GM23338 (cell line): ENCODE data around the gene GADD45B.

Source experiments
- CREB1 ChIP-seq: fragments of 250-450 bp; sonication (Bioruptor Pico); IDR thresholded peaks from 2 replicates; pipeline ENCODE4 v1.5.0; 2020; ENCODE audit warnings: low read depth, mild to moderate bottlenecking, moderate library complexity
- EZH2 ChIP-seq: fragments of 200-600 bp; sonication (generic); IDR thresholded peaks from one replicate; pipeline ENCODE4 v1.8.0; 2017; ENCODE audit warnings: antibody characterized with exemption, mild to moderate bottlenecking, low read depth; ENCODE audit not compliant: unreplicated experiment
- EZH2phosphoT487 ChIP-seq: fragments of 200-600 bp; sonication (generic); IDR thresholded peaks from one replicate; pipeline ENCODE4 v1.8.1; 2018; ENCODE audit warnings: antibody characterized with exemption; ENCODE audit not compliant: unreplicated experiment
- JUNB ChIP-seq: IDR thresholded peaks from one replicate; pipeline ENCODE4 v1.6.1; 2016; ENCODE audit warnings: antibody characterized with exemption; ENCODE audit not compliant: unreplicated experiment
- NANOG ChIP-seq: IDR thresholded peaks from 2 replicates; pipeline ENCODE4 v1.6.1; 2016; ENCODE audit warnings: antibody characterized with exemption, borderline replicate concordance
- POLR2AphosphoS5 ChIP-seq: IDR thresholded peaks from 2 replicates; pipeline ENCODE4 v1.6.1; 2016; ENCODE audit warnings: antibody characterized with exemption, low read depth
- ZNF114 ChIP-seq: fragments of 250-450 bp; sonication (Bioruptor Pico); IDR thresholded peaks from 2 replicates; pipeline ENCODE4 v1.5.0; 2020; ENCODE audit warnings: mild to moderate bottlenecking, moderate library complexity
- ZNF331 ChIP-seq: fragments of 250-450 bp; sonication (Bioruptor Pico); IDR thresholded peaks from 2 replicates; pipeline ENCODE4 v1.5.0; 2020; ENCODE audit warnings: low read depth, mild to moderate bottlenecking, moderate library complexity
- TF ChIP-seq, protein P1 (sequence below): IDR thresholded peaks from one replicate; pipeline ENCODE4 v1.6.1; 2018; ENCODE audit warnings: antibody characterized with exemption; ENCODE audit not compliant: unreplicated experiment
- TF ChIP-seq, protein P2 (sequence below), 2 experiments: fragments of 200-600 bp in 1 of 2; sonication (generic) in 1 of 2; conservative IDR thresholded peaks; 2 replicates each; pipeline versions ENCODE4 v1.5.1 to v1.6.1; 2016 to 2017; ENCODE audit warnings: antibody characterized with exemption in 2 of 2, low read depth in 2 of 2, mild to moderate bottlenecking in 2 of 2, moderate library complexity in 1 of 2

DNA sequence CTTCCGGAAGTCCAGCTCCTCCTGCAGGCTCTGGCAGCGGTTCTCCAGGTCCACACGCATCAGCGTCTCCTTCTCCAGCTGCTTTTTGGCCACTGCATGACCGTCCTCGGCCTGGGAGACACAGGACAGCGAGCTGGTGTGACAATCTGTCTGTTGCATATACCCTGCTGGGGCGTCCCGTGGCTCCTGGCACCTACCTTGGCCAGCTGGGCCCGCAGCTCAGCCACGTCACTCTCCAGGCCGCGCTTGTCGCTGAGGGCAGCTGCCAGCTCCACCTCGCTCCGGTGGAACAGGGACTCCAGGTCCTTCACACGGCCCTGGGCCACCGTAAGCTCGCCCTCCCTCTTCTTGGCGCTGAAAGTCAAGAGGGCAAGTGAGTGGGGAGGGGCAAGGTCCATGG lies 37.7 kb upstream of the GADD45B start:
- TF ChIP-seq, protein P1, sequence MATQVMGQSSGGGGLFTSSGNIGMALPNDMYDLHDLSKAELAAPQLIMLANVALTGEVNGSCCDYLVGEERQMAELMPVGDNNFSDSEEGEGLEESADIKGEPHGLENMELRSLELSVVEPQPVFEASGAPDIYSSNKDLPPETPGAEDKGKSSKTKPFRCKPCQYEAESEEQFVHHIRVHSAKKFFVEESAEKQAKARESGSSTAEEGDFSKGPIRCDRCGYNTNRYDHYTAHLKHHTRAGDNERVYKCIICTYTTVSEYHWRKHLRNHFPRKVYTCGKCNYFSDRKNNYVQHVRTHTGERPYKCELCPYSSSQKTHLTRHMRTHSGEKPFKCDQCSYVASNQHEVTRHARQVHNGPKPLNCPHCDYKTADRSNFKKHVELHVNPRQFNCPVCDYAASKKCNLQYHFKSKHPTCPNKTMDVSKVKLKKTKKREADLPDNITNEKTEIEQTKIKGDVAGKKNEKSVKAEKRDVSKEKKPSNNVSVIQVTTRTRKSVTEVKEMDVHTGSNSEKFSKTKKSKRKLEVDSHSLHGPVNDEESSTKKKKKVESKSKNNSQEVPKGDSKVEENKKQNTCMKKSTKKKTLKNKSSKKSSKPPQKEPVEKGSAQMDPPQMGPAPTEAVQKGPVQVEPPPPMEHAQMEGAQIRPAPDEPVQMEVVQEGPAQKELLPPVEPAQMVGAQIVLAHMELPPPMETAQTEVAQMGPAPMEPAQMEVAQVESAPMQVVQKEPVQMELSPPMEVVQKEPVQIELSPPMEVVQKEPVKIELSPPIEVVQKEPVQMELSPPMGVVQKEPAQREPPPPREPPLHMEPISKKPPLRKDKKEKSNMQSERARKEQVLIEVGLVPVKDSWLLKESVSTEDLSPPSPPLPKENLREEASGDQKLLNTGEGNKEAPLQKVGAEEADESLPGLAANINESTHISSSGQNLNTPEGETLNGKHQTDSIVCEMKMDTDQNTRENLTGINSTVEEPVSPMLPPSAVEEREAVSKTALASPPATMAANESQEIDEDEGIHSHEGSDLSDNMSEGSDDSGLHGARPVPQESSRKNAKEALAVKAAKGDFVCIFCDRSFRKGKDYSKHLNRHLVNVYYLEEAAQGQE = no peak
- TF ChIP-seq, protein P2, sequence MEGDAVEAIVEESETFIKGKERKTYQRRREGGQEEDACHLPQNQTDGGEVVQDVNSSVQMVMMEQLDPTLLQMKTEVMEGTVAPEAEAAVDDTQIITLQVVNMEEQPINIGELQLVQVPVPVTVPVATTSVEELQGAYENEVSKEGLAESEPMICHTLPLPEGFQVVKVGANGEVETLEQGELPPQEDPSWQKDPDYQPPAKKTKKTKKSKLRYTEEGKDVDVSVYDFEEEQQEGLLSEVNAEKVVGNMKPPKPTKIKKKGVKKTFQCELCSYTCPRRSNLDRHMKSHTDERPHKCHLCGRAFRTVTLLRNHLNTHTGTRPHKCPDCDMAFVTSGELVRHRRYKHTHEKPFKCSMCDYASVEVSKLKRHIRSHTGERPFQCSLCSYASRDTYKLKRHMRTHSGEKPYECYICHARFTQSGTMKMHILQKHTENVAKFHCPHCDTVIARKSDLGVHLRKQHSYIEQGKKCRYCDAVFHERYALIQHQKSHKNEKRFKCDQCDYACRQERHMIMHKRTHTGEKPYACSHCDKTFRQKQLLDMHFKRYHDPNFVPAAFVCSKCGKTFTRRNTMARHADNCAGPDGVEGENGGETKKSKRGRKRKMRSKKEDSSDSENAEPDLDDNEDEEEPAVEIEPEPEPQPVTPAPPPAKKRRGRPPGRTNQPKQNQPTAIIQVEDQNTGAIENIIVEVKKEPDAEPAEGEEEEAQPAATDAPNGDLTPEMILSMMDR (conservative IDR thresholded peaks at IDR 0.05; ENCODE audit: low read depth in 2 of 2) = no peak
- no peak for TF ChIP-seq POLR2AphosphoS5
- no peak for TF ChIP-seq EZH2
- no peak for TF ChIP-seq JUNB
- TF ChIP-seq ZNF114 (CRISPR knock-in tag) = no peak
- no peak for TF ChIP-seq EZH2phosphoT487
- no peak for TF ChIP-seq ZNF331
- TF ChIP-seq CREB1 (CRISPR knock-in tag) = no peak
- no peak for TF ChIP-seq NANOG
